ENCODE measurements around the gene PALS1.
"Not testable (repeated sequence)": the region's sequence is repeated elsewhere in the genome, so short reads cannot be mapped to it uniquely, and the experiment has no call there.

The PALS1 gene

DNA sequence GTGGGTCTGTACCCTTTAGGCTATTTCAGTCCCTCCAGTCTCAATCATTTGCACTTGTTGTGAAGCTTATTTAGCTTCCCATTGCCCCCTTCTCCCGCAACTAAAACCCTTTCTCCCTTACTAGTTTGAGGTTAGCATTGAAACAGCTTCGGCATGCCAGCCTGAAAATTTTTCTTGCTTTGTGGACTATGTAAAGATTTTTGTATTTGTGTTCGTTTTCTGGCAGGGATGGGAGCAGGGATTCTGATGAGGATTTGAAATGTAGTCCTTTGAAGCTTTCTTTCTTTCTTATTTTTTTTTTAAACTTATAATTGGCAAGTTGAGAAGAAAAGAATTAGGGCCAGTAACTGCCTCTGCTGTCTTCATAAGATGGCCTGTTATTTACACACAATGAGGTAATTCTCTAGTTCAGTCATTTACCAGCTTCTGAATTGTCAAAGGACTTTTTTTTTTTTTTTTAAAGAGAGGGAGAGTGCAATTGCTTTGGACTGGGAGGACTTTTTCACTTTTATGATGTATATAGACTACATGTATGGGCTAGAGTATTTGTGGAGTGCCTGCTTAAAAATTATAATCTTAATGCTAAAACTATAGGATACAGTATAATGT, 29.0 kb downstream of the PALS1 start:
- H3K9me3 Mint-ChIP-seq (ENCODE audit: low read depth), result no peaks in the 10 kb centered on the region
- no peaks in the 10 kb centered on the region for H3K27me3 Mint-ChIP-seq
- peaks cover 23% of the 10 kb centered on the region for H3K36me3 Mint-ChIP-seq
- H3K4me1 Mint-ChIP-seq (ENCODE audit: low read depth), result peaks cover 12% of the 10 kb centered on the region
- no peak overlapping the region for H3K4me3 Mint-ChIP-seq
- H3K27ac Mint-ChIP-seq, result no peak overlapping the region

DNA sequence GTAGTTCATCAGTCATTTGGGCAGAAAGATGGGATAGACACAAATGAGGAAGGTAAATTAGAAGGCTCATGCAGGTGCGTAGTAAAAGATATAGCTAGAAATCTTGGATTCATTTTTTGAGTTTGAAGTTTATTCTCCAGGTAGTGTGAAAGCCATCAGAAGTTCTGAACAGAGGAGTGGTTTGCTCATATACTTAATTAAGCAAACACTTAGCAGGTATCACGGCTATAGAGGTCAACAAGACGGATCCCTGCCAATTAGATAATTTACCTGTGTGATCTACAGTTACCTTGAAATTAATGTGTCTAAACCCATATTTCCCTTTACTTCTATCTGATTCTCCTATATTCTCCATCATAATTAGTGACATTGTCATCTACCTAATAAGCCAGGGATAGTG, 29.7 kb downstream of the PALS1 start:
- Mint-ChIP-seq H3K4me3 (no peak overlapping the region), H3K9me3 (ENCODE audit: low read depth) (no peaks in the 10 kb centered on the region), H3K36me3 (peaks cover 25% of the 10 kb centered on the region), H3K27me3 (no peaks in the 10 kb centered on the region), H3K4me1 (ENCODE audit: low read depth) (peaks cover 16% of the 10 kb centered on the region), H3K27ac (no peak overlapping the region)

DNA sequence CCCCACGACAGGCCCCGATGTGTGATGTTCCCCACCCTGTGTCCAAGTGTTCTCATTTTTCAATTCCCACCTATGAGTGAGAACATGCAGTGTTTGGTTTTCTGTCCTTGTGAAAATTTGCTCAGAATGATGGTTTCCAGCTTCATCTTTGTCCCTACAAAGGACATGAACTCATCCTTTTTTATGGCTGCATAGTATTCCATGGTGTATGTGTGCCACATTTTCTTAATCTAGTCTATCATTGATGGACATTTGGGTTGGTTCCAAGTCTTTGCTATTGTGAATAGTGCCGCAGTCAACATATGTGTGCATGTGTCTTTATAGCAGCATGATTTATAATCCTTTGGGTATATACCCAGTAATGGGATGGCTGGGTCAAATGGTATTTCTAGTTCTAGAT, 32.0 kb downstream of the PALS1 start:
- H3K4me3 Mint-ChIP-seq; H3K27me3 Mint-ChIP-seq; H3K9me3 Mint-ChIP-seq (ENCODE audit: low read depth); H3K27ac Mint-ChIP-seq: not testable (repeated sequence)
- Mint-ChIP-seq H3K36me3 (peaks cover 29% of the 10 kb centered on the region), H3K4me1 (ENCODE audit: low read depth) (peaks cover 17% of the 10 kb centered on the region)

DNA sequence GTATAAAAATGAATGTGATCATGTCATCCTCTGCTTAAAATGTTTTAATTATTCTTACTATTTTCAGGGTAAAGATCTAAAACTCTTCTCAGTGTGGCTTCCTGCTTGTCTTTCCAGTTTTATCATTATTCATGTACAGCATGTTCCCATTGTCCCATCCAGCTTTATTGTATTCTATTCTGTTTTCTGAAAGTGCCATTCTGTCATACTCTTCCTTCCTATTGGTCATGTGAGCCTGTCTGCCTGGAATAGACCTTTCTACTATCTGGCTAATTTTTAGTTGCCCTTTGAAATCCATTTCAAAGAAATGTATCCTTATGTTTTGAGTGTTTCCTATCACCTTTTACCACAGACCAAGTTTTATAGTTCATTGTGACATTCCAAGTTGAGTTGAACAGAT, 34.9 kb downstream of the PALS1 start:
- H3K27me3 Mint-ChIP-seq, result no peaks in the 10 kb centered on the region

DNA sequence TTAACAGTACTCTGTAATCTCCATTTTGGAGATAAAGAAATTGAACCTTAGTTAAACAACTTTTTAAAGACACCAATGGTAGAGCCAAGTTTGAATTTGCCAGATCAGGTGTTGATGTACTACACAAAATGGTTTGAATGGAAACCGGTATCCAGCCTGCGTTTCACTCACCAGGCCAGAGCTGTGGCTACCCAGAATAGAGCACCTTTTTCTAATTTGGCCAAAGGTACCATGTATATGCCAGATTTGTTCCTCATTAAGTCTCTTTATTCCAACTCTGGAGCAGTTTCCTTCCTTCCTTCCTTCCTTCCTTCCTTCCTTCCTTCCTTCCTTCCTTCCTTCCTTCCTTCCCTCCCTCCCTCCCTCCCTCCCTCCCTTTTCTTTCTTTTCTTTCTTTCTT, 39.3 kb downstream of the PALS1 start:
- Mint-ChIP-seq H3K4me1 (ENCODE audit: low read depth) (peaks cover 14% of the 10 kb centered on the region), H3K4me3 (no peak overlapping the region), H3K27ac (no peak overlapping the region), H3K9me3 (ENCODE audit: low read depth) (no peaks in the 10 kb centered on the region), H3K27me3 (no peaks in the 10 kb centered on the region), H3K36me3 (peaks cover 6% of the 10 kb centered on the region)

More for the DNA sequence above, 34.9 kb downstream of the PALS1 start:
- peaks cover 14% of the 10 kb centered on the region for H3K4me1 Mint-ChIP-seq (ENCODE audit: low read depth)
- peaks cover 24% of the 10 kb centered on the region for H3K36me3 Mint-ChIP-seq
- no peak overlapping the region for H3K4me3 Mint-ChIP-seq
- H3K27ac Mint-ChIP-seq, result no peak overlapping the region
- H3K9me3 Mint-ChIP-seq (ENCODE audit: low read depth), result no peaks in the 10 kb centered on the region

DNA sequence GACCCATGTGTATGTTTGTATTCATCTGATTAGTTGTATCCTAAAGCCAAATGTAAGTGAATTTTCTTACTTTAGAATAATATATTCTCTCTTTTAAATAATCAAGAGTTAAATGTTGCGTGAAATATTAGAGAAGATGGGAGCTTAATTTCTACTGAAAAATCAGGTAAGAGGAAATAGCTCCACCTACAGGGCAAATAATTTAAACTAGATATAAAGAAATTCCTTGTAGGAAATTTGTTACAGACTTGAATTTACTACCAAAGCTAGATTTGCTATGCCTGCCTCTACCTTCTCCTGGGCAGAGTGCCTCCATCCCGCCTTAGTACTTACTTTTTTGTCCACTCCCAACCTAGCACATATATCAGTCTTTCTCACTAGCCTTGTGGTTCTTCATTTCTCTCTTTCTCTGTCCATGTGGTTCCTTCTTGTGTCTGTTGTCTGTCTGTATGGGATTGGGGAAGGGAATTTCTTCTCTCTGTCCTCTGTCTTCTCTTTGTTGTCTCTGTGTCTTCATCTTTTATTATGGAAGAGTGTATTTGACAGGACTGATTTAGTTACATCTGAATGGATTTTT, 44.7 kb downstream of the PALS1 start:
- no peak overlapping the region for H3K4me3 Mint-ChIP-seq
- H3K27me3 Mint-ChIP-seq, result no peaks in the 10 kb centered on the region
- no peaks in the 10 kb centered on the region for H3K4me1 Mint-ChIP-seq (ENCODE audit: low read depth)
- no peaks in the 10 kb centered on the region for H3K9me3 Mint-ChIP-seq (ENCODE audit: low read depth)
- no peak overlapping the region for H3K27ac Mint-ChIP-seq
- H3K36me3 Mint-ChIP-seq, result no peaks in the 10 kb centered on the region
